Measurements from ENCODE around the gene STAB2.

Gene STAB2

DNA sequence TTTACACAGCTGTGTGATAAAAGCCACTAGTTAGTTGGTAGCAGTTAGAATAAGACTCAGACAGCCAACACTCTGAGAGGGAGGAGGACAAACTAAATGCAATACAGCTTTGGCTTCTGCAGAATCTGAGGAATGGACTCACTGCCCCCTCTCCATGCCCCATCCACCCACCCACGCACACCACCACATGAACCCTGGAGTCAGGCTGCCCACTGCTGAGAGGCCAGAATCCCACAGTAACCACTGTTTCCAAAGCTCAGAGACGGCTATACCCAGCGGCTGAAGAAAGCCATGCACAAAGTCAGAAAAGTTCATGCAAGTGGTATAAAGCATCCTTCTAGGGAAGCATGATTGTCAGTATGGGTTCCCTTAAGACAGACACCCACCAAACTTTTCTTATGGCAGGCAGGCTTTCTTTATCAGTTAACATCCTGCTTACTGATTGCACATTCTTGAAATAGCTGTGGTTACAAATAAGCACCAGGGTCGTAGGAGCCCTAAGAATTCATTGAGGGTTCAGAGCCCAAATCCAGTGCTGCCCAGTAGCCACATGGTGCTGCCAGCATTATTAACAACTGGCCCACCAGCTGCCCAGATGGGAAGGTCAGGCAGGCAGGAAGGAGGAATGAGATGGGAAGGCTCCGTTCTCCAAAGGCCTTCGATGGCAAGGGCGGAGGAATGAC is 192.5 kb downstream of the STAB2 start:
- no peak for DNase-seq (ENCODE audit: low read depth in 3 of 3)

DNA sequence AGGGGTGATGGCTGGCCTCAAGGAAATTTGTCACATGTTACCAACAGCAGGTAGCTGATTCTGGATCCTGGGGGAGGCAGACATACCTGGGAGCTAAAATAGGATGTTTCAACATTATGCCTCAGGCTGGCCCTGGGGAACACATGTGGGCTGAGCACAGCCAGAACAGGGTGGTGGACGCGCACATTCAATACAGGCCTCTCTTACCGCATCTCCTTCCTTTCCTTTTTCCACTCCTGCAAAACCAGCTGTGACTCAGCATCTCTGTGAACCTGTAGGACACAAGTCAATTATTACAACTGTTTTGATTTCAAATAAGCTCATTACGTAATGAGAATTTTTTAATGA is 193.0 kb downstream of the STAB2 start:
- DNase-seq (ENCODE audit: low read depth in 3 of 3): no peak

GRCh38 chr12:103780992-103781391 is 193.9 kb downstream of the STAB2 start:
- DNase-seq (ENCODE audit: low read depth in 3 of 3): no peak

- DNase-seq (ENCODE audit: low read depth in 3 of 3): no peak
Measured at GRCh38 chr12:103782399-103782798, 195.3 kb downstream of the STAB2 start.

- DNase-seq (ENCODE audit: low read depth in 3 of 3): no peak
Measured at GRCh38 chr12:103783744-103784664, 196.9 kb downstream of the STAB2 start.

- no peak for DNase-seq (ENCODE audit: low read depth in 3 of 3)
Measured at GRCh38 chr12:103785243-103786031, 198.4 kb downstream of the STAB2 start.

GRCh38 chr12:103786201-103786600 is 199.1 kb downstream of the STAB2 start:
- DNase-seq (ENCODE audit: low read depth in 3 of 3): no peak

DNA sequence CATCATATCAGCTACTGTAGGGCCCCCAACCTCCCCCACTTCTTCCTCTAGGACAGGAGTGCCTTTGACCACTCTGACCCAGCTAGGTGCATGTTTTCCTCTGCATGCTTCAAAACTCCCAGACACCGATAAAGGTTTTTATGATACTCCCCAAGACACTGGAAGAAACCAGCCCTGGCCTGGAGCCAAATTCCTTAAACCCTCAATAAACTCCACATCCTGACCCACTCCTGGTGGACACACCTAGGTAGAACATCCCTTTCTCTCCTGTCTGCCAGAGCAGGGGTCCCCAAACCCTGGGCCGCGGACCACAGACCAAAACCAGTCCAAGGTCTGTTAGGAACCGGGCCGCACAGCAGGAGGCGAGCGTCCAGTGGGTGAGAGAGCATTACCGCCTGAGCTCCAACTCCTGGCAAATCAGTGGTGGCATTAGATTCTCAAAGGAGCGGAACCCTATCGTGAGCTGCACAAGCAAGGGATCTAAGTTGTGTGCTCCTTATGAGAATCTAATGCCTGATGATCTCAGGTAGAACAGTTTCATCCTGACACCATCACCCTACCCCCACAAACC is 204.4 kb downstream of the STAB2 start:
- DNase-seq (ENCODE audit: low read depth in 3 of 3): no peak

GRCh38 chr12:103793046-103793445 is 206.0 kb downstream of the STAB2 start:
- no peak for DNase-seq (ENCODE audit: low read depth in 3 of 3)

DNA sequence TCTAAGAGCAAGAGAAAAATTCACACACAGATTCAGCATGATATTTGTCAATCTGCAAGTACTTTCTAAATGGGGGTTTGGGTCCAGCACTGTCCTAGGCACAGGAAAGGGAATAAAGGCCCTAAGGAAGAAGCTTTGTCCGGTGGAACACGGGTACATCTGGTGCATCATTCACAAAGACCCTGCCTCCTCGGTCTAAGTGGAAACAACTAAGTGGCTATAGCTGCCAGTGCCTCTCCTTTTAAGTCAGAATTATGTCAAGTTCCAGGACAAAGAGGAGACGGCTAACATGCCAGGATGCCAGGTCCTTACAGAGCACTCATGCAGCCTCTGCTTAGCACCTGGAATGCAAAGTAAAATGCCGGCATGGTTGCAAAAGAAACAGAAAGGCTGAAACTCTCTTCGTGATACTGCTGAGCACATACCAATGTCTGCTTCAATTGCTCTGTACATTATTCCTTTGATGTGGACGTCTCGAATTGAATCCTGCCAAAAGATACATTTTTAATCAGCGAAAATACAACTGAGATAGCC is 206.5 kb downstream of the STAB2 start:
- no peak for DNase-seq (ENCODE audit: low read depth in 3 of 3)

- no peak for DNase-seq (ENCODE audit: low read depth in 3 of 3)
Measured at GRCh38 chr12:103794309-103795213, 207.5 kb downstream of the STAB2 start.

DNA sequence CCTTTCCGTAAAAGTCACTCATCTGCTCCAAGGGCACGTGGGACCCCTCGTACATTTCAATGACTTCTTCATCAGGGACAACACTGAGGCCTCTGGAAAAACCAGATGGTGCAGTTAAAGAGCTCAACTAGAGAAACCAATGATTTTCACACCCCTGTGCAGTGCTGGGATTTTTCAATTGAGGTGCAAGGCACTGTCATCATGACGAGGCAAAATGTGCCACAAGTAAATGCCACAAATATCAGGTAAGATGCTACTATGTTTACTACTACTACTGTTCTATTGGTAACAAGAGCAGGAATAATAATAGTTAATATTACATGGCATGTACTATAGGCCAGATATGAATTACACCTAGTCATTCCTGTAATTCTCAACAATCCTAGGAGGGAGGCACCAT is 211.5 kb downstream of the STAB2 start:
- DNase-seq (ENCODE audit: low read depth in 3 of 3): no peak

DNA sequence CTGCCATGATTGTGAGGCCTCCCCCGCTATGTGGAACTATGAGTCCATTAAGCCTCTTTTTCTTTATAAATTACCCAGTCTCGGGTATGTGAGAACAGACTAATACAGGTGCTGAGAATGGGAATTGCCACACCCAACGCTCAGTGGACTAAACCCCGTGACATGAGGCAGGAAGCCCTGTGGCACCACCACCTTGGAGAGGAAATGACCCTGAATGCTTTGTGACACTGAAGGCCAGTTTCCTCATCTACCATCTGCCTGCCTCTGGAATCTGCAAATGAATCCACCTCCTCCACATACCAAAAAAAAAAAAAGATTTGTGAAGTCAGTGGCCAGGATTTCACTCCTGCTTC is 212.4 kb downstream of the STAB2 start:
- no peak for DNase-seq (ENCODE audit: low read depth in 3 of 3)

DNA sequence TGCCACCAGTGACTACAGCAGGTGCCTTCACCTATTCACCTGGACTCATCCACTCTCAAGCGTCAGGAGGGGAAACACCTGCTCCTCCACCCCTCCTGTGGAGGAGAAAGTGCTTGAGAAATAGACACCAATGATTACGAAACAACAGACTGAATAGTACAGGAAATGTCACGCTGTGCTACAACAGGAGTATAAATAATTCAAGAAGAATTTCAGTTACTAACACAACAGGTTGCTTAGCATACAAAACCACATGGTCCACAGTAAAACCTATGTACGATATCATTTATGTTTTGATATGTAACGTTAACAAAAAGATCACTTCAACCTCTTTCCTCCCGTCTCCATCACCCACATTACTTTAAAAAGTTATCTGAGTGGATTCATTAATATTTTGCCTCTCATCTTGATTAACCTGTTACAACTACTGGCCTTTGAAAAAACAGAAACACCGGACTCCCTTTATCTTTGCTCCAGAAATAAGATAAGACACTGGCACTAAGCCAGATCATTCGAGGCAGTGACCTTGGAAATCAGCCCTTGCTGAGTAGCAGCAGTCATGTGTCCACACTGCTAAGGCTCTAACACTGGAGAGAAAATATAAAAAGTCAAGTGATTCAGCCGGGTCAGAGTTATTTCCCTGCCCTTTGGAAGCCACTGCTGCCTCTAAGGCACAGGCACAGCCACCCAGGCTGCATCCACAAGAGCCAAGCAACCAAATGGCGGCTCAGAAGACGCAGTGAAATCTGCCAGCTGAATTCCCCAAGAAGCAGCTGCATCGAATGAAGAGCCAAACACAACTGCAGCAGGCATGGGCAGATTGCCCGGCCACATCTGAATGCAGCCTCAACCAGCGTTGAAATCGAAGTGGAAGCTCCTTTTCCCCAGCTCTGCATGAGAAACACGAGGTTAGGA is 213.0 kb downstream of the STAB2 start:
- no peak for DNase-seq (ENCODE audit: low read depth in 3 of 3)

DNA sequence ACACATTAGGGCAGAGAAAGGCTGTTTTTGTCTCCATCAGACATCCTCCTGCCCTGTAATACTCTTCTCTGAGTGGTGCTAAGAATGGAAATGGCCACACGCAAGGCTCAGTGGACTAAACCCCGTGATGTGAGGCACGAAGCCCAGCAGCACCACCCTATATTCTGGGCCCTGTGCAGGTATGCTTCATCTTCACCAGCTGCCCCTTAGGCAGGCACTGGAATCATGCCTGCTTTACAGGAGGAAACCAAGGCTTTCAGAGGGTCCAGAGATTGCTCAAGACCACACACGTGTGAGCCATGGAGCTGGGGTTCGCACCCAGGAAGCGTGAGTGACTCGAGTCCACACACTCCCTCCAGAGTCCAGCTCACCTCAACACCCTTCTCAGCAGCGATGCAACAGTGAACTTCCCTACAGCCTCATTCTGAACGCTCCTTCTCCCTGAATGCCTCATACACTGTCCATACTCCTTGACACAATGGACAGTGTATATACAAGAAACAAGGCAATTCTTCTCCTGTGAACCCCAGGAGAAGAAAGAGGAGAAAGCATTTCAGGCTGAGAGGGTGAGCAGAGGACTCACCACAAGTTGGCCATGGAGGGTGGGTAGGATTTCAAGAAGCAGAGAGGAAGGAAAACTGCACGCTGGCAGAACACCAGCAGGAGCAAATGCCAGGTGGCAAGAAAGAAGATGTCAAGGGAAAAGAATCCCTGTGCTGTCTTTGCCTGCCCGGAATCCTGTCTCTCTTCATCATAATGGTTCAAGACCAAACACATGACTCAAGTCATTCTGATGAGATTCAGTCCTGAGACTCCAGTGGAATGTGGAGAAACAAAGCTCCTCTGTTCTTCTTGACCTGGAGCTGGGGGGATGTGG is 214.9 kb downstream of the STAB2 start:
- DNase-seq (ENCODE audit: low read depth in 3 of 3): no peak

DNA sequence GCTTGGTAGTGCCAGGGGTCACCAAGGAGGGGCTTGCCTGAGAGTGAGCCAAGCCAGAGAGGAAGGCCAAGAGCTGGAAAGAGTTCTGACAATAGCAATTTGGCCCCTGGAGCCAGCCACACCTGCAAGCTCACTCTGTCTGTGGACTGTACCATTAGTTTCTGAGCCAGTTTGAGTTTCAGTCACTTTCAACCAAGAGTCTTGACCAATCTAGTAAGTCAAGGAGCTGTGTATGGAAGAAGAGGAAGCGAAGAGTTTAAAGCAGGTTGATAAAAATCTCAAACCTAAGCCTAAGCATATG is 215.5 kb downstream of the STAB2 start:
- no peak for DNase-seq (ENCODE audit: low read depth in 3 of 3)

- DNase-seq (ENCODE audit: low read depth in 3 of 3): no peak
Measured at GRCh38 chr12:103803847-103804246, 216.8 kb downstream of the STAB2 start.

DNA sequence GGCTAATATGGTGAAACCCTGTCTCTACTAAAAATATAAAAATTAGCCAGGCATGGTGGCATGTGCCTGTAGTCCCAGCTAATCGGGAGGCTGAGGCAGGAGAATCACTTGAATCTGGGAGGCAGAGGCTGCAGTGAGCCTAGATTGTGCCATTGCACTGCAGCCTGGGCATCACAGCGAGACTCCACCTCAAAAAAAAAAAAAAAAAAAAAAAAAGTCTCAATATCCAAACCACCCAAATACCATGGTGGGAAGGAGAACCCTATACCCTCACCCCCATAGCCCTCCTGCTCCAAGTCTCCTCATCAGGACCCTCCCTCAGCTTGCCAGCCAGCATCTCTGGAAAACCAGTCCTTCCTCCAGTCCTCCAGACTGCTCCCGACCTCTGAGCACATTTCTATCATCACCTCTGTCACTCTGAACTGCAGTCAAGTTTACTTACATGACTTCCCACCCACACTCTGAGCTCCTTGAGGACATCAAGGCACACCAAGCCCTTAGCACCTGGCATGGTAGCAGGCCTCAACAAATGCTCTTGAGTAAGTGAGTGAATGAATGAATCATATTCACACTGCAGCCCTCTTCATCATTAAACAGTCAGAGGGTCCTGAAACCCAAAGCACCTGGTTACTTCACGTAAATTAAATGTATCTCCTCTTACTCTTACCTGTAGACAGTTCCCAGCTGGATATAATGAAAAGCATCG is 218.7 kb downstream of the STAB2 start:
- DNase-seq (ENCODE audit: low read depth in 3 of 3): no peak

Data from stimulated activated CD4-positive, alpha-beta T cell treated with anti-CD3 and anti-CD28 coated beads, TNF-alpha, amount 100 ng/mL, for 4 hours (primary cell).